ENCODE results near the gene PCDH12. TPM values are rescaled to one million over a fixed set of nuclear protein-coding genes. Genes with fewer than 3 reads are reported as not detected.

PCDH12 gene
- total and polyA plus RNA-seq, 10 of the 15 experiments (the other 5 are each of a cell fraction or from before 2014, with no cell fraction given) = 0.01 to 0.14 (median 0.06) TPM; not detected in 4

DNA sequence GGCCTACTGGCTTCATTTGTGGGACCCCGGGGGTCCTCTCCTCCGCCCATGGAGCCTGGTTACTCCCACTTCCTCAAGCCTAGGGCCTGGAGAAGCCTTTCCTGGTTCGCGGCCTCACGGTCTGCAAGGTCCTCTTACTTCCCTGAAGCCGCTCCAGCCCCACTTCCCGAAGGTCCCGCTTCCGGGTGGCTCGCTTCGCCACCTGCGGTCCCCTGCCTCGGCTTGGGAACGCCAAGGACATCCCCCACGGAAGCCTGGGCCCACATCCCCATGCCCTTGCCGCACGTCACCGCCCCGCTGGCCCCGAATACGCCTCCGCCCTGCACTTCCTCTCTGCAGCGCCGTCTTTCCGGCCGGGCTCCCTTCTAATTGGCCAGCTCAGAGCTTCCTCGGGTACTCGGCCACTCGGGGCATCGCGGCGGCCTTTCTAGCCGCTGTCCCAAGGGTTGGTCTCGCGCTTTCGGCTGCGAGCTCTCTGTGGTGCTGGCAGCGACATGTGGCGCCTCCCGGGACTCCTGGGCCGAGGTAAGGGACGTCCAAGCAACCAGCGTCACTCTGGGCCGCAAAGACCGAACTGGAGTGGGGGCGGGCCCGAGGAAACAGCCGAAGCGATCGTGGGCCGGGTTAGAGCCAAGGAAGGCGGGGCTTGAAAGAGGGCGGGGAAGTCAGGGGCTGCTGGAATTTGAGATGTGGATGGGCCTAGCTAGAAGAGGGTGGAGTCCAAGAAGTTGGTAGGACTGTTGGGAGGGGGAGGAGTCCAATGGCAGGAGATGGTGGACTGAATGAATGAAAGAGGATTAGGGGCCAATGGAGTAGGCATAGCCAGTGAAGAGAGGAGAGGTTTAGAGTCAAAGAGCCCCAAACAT, 34.3 kb downstream of the PCDH12 start, which contains the start of gene DELE1:
DELE1 (plus strand) TSS at position 424 of the 866 bp plus-strand sequence; CDS start at position 495, 71 bp downstream.
- peak within 1 kb of the TSS; percentile 93 for H2AFZ ChIP-seq (ENCODE audit: control insufficient read depth, low read depth, low read length)
- H3K4me3 ChIP-seq = peak within 1 kb of the TSS; percentile 94
- FAIRE-seq (peak; percentile 95), ATAC-seq (peak; percentile 98), DNase-seq (ENCODE audit: low read depth, low spot score) (peak; percentile 70)
- H3K27me3 ChIP-seq (replicated peaks in 1 of 2; ENCODE audit: control insufficient read depth in 2 of 2, insufficient read depth in 2 of 2, low read length in 1 of 2) = no peaks in the 10 kb centered on the region
- no peaks in the 10 kb centered on the region for H3K9me3 ChIP-seq (replicated peaks; ENCODE audit: control insufficient read depth, insufficient read depth, low read length)
- peaks cover 3 to 10% of the 10 kb centered on the region in 2 experiments; a peak in 3 of 4 replicates for H3K36me3 ChIP-seq (ENCODE audit: control insufficient read depth in 2 of 2, insufficient read depth in 2 of 2, low read length in 1 of 2)
- RAD21 ChIA-PET (ENCODE audit: unreplicated experiment) = interaction anchor here (0.6 to 2.7 kb wide), 12 partner anchors 8 to 399 kb away, joined by 3 to 14 read pairs (median 4); partner anchors contain the start of genes HDAC3, RELL2 and RNF14
- POLR2A ChIA-PET = interaction anchor here (0.5 to 1.9 kb wide), 10 partner anchors 10 to 360 kb away, joined by 3 to 22 read pairs (median 4); partner anchors contain the start of genes DIAPH1, FCHSD1, HDAC3 and RELL2
- H3K9ac ChIP-seq (ENCODE audit: control insufficient read depth, insufficient read depth, low read length) = peak within 1 kb of the TSS; percentile 92
- CTCF ChIA-PET = interaction anchor here (0.6 to 4.2 kb wide), 15 partner anchors 10 to 287 kb away, joined by 3 to 39 read pairs (median 3); partner anchors contain the start of genes HDAC3, RELL2 and RNF14
- TSS peak; percentile 65 for BruUV-seq (replicated peaks)
- H3K4me2 ChIP-seq (ENCODE audit: control insufficient read depth, insufficient read depth) = peak within 1 kb of the TSS; percentile 83
- 2% methylated on average over 49 of the region's 53 CpGs for WGBS (ENCODE audit: insufficient coverage, insufficient replicate concordance, low lambda C conversion rate, missing lambda C conversion rate)
- no peaks in the 10 kb centered on the region for H4K20me1 ChIP-seq (ENCODE audit: control insufficient read depth, insufficient read depth)
- intact Hi-C loops (cut with micrococcal nuclease; ENCODE audit: unreplicated experiment) = loop anchor here (2.0 kb wide), 1 partner anchor 45 kb away; the partner anchor contains the start of gene RNF14
- H3K27ac ChIP-seq (ENCODE audit: control insufficient read depth, insufficient read depth) = peak within 1 kb of the TSS; percentile 90
- in situ Hi-C loops (cut with MboI) = no loop called here
- SMC1A ChIA-PET (ENCODE audit: uncharacterized antibody, unreplicated experiment) = interaction anchor here (0.6 to 4.1 kb wide), 8 partner anchors 9 to 306 kb away, joined by 3 to 26 read pairs (median 3); partner anchors contain the start of gene RNF14
- H3K4me1 ChIP-seq (ENCODE audit: control insufficient read depth, insufficient read depth, low read length) = peaks cover 4% of the 10 kb centered on the region; the same call in 1 of the 2 replicates
- H3K79me2 ChIP-seq (ENCODE audit: control insufficient read depth, insufficient read depth, low read length) = peaks cover 11% of the 10 kb centered on the region
- TF ChIP-seq, protein P1, sequence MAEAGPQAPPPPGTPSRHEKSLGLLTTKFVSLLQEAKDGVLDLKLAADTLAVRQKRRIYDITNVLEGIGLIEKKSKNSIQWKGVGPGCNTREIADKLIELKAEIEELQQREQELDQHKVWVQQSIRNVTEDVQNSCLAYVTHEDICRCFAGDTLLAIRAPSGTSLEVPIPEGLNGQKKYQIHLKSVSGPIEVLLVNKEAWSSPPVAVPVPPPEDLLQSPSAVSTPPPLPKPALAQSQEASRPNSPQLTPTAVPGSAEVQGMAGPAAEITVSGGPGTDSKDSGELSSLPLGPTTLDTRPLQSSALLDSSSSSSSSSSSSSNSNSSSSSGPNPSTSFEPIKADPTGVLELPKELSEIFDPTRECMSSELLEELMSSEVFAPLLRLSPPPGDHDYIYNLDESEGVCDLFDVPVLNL (IDR thresholded peaks at IDR 0.05; ENCODE audit: low read depth, low read length) = no peak
- TF ChIP-seq, protein P2, sequence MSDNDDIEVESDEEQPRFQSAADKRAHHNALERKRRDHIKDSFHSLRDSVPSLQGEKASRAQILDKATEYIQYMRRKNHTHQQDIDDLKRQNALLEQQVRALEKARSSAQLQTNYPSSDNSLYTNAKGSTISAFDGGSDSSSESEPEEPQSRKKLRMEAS (IDR thresholded peaks at IDR 0.05; ENCODE audit: low read depth, low read length) = peak; percentile 72; the same call in 1 of the 2 replicates
- TF ChIP-seq, protein P3, sequence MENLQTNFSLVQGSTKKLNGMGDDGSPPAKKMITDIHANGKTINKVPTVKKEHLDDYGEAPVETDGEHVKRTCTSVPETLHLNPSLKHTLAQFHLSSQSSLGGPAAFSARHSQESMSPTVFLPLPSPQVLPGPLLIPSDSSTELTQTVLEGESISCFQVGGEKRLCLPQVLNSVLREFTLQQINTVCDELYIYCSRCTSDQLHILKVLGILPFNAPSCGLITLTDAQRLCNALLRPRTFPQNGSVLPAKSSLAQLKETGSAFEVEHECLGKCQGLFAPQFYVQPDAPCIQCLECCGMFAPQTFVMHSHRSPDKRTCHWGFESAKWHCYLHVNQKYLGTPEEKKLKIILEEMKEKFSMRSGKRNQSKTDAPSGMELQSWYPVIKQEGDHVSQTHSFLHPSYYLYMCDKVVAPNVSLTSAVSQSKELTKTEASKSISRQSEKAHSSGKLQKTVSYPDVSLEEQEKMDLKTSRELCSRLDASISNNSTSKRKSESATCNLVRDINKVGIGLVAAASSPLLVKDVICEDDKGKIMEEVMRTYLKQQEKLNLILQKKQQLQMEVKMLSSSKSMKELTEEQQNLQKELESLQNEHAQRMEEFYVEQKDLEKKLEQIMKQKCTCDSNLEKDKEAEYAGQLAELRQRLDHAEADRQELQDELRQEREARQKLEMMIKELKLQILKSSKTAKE (IDR thresholded peaks at IDR 0.05; ENCODE audit: low read depth, poor library complexity, severe bottlenecking) = no peak
- TF ChIP-seq, protein P4, sequence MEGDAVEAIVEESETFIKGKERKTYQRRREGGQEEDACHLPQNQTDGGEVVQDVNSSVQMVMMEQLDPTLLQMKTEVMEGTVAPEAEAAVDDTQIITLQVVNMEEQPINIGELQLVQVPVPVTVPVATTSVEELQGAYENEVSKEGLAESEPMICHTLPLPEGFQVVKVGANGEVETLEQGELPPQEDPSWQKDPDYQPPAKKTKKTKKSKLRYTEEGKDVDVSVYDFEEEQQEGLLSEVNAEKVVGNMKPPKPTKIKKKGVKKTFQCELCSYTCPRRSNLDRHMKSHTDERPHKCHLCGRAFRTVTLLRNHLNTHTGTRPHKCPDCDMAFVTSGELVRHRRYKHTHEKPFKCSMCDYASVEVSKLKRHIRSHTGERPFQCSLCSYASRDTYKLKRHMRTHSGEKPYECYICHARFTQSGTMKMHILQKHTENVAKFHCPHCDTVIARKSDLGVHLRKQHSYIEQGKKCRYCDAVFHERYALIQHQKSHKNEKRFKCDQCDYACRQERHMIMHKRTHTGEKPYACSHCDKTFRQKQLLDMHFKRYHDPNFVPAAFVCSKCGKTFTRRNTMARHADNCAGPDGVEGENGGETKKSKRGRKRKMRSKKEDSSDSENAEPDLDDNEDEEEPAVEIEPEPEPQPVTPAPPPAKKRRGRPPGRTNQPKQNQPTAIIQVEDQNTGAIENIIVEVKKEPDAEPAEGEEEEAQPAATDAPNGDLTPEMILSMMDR (IDR thresholded peaks at IDR 0.05 in 2 of 3, conservative IDR thresholded peaks at IDR 0.05 in 1 of 3; ENCODE audit: control insufficient read depth in 2 of 3, extremely low read depth in 1 of 3, insufficient read depth in 1 of 3, low read depth in 3 of 3, low read length in 3 of 3) = no peak
- 0 out of 2 replicates have a peak, but pooled peaks have one; percentile 59 for TF ChIP-seq RCOR1 (conservative IDR thresholded peaks at IDR 0.05; ENCODE audit: low read depth, low read length)
- peak; percentile 45; the same call in 1 of the 2 replicates for TF ChIP-seq CHD2 (IDR thresholded peaks at IDR 0.05; ENCODE audit: borderline replicate concordance, low read depth, low read length)
- TF ChIP-seq, protein P5, sequence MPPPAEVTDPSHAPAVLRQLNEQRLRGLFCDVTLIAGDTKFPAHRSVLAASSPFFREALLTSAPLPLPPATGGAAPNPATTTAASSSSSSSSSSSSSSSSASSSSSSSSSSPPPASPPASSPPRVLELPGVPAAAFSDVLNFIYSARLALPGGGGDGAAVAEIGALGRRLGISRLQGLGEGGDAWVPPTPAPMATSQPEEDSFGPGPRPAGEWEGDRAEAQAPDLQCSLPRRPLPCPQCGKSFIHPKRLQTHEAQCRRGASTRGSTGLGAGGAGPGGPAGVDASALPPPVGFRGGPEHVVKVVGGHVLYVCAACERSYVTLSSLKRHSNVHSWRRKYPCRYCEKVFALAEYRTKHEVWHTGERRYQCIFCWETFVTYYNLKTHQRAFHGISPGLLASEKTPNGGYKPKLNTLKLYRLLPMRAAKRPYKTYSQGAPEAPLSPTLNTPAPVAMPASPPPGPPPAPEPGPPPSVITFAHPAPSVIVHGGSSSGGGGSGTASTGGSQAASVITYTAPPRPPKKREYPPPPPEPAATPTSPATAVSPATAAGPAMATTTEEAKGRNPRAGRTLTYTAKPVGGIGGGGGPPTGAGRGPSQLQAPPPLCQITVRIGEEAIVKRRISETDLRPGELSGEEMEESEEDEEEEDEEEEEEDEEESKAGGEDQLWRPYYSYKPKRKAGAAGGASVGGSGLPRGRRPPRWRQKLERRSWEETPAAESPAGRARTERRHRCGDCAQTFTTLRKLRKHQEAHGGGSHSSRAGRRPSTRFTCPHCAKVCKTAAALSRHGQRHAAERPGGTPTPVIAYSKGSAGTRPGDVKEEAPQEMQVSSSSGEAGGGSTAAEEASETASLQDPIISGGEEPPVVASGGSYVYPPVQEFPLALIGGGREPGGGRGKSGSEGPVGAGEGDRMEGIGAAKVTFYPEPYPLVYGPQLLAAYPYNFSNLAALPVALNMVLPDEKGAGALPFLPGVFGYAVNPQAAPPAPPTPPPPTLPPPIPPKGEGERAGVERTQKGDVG (CRISPR knock-in tag; IDR thresholded peaks at IDR 0.05) = no peak
- TF ChIP-seq ZNF207 (IDR thresholded peaks at IDR 0.05; ENCODE audit: borderline replicate concordance) = no peak
- TF ChIP-seq ZNF384 (IDR thresholded peaks at IDR 0.05; ENCODE audit: borderline replicate concordance, low read depth, low read length) = no peak
- no peak for TF ChIP-seq NFIC (IDR thresholded peaks at IDR 0.05; ENCODE audit: low read depth, low read length)
